ENCODE measurements around the gene PFDN6. TPM values are rescaled to one million over a fixed set of nuclear protein-coding genes. Genes with fewer than 3 reads are reported as not detected.
A peak's percentile ranks its signal among the peaks of the same experiment; 100 is the strongest.

The PFDN6 gene
- polyA plus RNA-seq, 3 donors, result 26.0 to 36.2 (median 28.4) TPM

DNA sequence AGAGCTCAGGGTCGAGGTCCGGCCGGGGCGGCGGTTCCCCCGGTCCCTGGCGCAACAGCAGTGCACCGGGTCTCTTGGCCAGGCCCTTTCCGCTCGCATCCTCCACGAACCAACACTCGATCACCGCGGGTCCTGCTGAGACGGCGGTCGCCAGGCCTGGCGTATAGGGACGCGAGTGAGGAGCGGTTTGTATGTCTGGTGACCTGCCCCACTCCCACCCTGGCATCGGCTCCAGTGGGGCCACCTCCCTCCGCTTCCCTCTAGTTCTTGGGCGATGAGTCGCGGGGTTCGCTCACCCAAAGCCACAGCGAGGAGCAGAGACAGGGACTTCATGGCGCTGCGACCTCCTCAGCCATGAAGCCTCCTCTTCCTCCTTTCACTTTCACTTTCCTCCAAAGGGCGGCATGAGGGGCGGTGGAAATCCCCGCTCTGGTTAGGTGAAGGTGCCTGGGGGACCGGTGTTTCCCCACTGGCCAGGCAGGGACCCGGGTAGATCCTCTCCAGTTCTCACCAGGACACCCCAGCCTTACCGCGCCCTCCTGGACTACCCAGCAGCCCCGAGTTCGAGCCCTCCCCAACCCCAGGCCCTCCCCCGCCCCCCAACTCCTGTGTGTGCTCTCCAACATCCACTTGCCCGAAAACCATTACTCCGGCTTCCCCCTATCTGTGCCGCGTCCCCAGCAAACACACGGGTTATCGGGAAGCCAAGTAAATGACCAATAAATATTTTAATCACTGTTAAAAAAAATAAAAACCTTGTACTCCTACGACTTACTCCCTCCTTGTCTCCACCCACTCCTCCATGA is 24.5 kb downstream of the PFDN6 start, which contains the start of gene TAPBP:
Gene TAPBP, minus strand, starts transcription at position 370 of the 806 bp plus-strand sequence. Its CDS starts 37 bp downstream, at position 333.
- H3K9me3 Mint-ChIP-seq, result peaks cover 0 to 6% (median 1%) of the 10 kb centered on the region in 7 donors
- H3K36me3 Mint-ChIP-seq, result peaks cover 23 to 48% of the 10 kb centered on the region in 2 donors
- intact Hi-C loops (cut with micrococcal nuclease), result loop anchor here in 1 of 2 donors (1.0 to 10.0 kb wide), 2 partner anchors 14 to 101 kb away; partner anchors contain the start of genes CUTA and PHF1
- WGBS (ENCODE audit: insufficient coverage), result 0% methylated on average over 28 of the region's 47 CpGs
- H3K27ac Mint-ChIP-seq, result peak within 1 kb of the TSS; percentile 95 to 100 (median 99)
- H3K27me3 ChIP-seq (ENCODE audit: control insufficient read depth in 2 of 2, insufficient read depth in 2 of 2, low read length in 2 of 2), result no peaks in the 10 kb centered on the region
- peak; percentile 74 to 91 (median 79) for DNase-seq
- H3K27me3 Mint-ChIP-seq (ENCODE audit: low read depth in 3 of 3), result peaks cover 0 to 1% (median 0%) of the 10 kb centered on the region in 3 donors
- TF ChIP-seq, protein P1, sequence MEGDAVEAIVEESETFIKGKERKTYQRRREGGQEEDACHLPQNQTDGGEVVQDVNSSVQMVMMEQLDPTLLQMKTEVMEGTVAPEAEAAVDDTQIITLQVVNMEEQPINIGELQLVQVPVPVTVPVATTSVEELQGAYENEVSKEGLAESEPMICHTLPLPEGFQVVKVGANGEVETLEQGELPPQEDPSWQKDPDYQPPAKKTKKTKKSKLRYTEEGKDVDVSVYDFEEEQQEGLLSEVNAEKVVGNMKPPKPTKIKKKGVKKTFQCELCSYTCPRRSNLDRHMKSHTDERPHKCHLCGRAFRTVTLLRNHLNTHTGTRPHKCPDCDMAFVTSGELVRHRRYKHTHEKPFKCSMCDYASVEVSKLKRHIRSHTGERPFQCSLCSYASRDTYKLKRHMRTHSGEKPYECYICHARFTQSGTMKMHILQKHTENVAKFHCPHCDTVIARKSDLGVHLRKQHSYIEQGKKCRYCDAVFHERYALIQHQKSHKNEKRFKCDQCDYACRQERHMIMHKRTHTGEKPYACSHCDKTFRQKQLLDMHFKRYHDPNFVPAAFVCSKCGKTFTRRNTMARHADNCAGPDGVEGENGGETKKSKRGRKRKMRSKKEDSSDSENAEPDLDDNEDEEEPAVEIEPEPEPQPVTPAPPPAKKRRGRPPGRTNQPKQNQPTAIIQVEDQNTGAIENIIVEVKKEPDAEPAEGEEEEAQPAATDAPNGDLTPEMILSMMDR (IDR thresholded peaks at IDR 0.05), result no peak
- peaks cover 49 to 52% of the 10 kb centered on the region in 2 donors for H3K4me1 ChIP-seq (ENCODE audit: control insufficient read depth in 1 of 2, insufficient read depth in 2 of 2, low read length in 2 of 2)
- H3K27ac ChIP-seq (ENCODE audit: low read depth in 1 of 2, low read length in 2 of 2), result peak within 1 kb of the TSS; percentile 98 to 100
- no peaks in the 10 kb centered on the region for H3K9me3 ChIP-seq (replicated peaks in 1 of 2; ENCODE audit: control insufficient read depth in 1 of 2, insufficient read depth in 1 of 2, low read length in 2 of 2)
- H3K79me2 ChIP-seq (ENCODE audit: insufficient read depth, low read length), result peaks cover 85% of the 10 kb centered on the region
- peak within 1 kb of the TSS; percentile 57 for H2AFZ ChIP-seq (ENCODE audit: insufficient read depth, low read depth, low read length, poor library complexity, severe bottlenecking)
- peaks cover 57% of the 10 kb centered on the region for H3K4me1 Mint-ChIP-seq
- peak within 1 kb of the TSS; percentile 75 to 98 (median 96) for H3K4me3 ChIP-seq (replicated peaks in 1 of 3; ENCODE audit: low read depth in 2 of 3, low read length in 3 of 3)
- H3K9ac ChIP-seq (ENCODE audit: insufficient read depth, low read length, poor library complexity, severe bottlenecking), result peak within 1 kb of the TSS; percentile 98
- peaks cover 59% of the 10 kb centered on the region for H4K20me1 ChIP-seq (ENCODE audit: insufficient read depth, low read length)
- peaks cover 8 to 33% of the 10 kb centered on the region in 2 donors for H3K36me3 ChIP-seq (replicated peaks in 1 of 2; ENCODE audit: control insufficient read depth in 1 of 2, insufficient read depth in 2 of 2, low read length in 2 of 2)
- peak within 1 kb of the TSS; percentile 98 for H3K4me3 Mint-ChIP-seq
- H3K4me2 ChIP-seq (replicated peaks; ENCODE audit: extremely low read depth, low read length, poor library complexity, severe bottlenecking), result peak within 1 kb of the TSS; percentile 90

DNA sequence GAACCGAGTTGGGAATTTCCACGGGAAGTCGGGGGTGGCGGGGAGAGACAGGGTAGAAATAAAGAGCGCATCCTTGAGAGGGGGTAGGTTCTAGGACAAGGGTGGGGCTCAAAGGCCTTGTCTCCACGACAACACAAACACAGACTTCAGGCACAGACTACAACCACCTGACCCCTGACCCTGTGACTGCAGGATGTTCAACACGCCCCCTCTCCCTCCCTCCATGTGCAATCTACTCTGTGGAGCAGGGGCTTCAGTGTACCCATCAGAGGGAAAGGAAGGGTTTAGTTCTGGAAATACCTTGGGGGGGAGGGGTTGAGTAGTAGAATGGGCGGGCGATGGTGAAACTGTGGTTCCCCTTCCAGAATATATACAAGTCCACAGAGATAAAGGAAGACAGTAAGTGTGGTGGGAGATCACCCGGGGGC is 25.1 kb downstream of the PFDN6 start:
- Histone ChIP-seq H3K27ac (ENCODE audit: low read depth in 1 of 2, low read length in 2 of 2) (peak overlapping the region; percentile 98 to 100), H3K79me2 (ENCODE audit: insufficient read depth, low read length) (peaks cover 85% of the 10 kb centered on the region), H3K27me3 (ENCODE audit: control insufficient read depth in 2 of 2, insufficient read depth in 2 of 2, low read length in 2 of 2) (no peaks in the 10 kb centered on the region), H3K9ac (ENCODE audit: insufficient read depth, low read length, poor library complexity, severe bottlenecking) (peak overlapping the region; percentile 98), H3K4me1 (ENCODE audit: control insufficient read depth in 1 of 2, insufficient read depth in 2 of 2, low read length in 2 of 2) (peaks cover 53 to 58% of the 10 kb centered on the region in 2 donors), H3K4me2 (replicated peaks; ENCODE audit: extremely low read depth, low read length, poor library complexity, severe bottlenecking) (peak overlapping the region; percentile 90), H3K36me3 (replicated peaks in 1 of 2; ENCODE audit: control insufficient read depth in 1 of 2, insufficient read depth in 2 of 2, low read length in 2 of 2) (peaks cover 13 to 35% of the 10 kb centered on the region in 2 donors), H3K4me3 (replicated peaks in 1 of 3; ENCODE audit: low read depth in 2 of 3, low read length in 3 of 3) (peak overlapping the region; percentile 75 to 98 (median 96)), H2AFZ (ENCODE audit: insufficient read depth, low read depth, low read length, poor library complexity, severe bottlenecking) (peak overlapping the region; percentile 55), H4K20me1 (ENCODE audit: insufficient read depth, low read length) (peaks cover 59% of the 10 kb centered on the region), H3K9me3 (replicated peaks in 1 of 2; ENCODE audit: control insufficient read depth in 1 of 2, insufficient read depth in 1 of 2, low read length in 2 of 2) (no peaks in the 10 kb centered on the region)
- peaks cover 0 to 6% (median 1%) of the 10 kb centered on the region in 7 donors for H3K9me3 Mint-ChIP-seq
- H3K27me3 Mint-ChIP-seq (ENCODE audit: low read depth in 3 of 3), result peaks cover 0 to 1% (median 0%) of the 10 kb centered on the region in 3 donors
- WGBS (ENCODE audit: insufficient coverage), result no CpG with 5 or more reads among the region's 10 CpGs
- peak; percentile 82 to 92 (median 87) for DNase-seq
- H3K27ac Mint-ChIP-seq, result peak overlapping the region; percentile 95 to 100 (median 99)
- H3K36me3 Mint-ChIP-seq, result peaks cover 27 to 50% of the 10 kb centered on the region in 2 donors
- peak overlapping the region; percentile 98 for H3K4me3 Mint-ChIP-seq
- H3K4me1 Mint-ChIP-seq, result peaks cover 59% of the 10 kb centered on the region
- intact Hi-C loops (cut with micrococcal nuclease), result loop anchor here in 1 of 2 donors (10.0 kb wide), 1 partner anchor 100 kb away; the partner anchor contains the start of genes CUTA and PHF1
- TF ChIP-seq, protein P1 (IDR thresholded peaks at IDR 0.05), result no peak
